Measurements from ENCODE around the gene ACBD4. TPM values are rescaled to one million over a fixed set of nuclear protein-coding genes. Genes with fewer than 3 reads are reported as not detected.
"Not testable (repeated sequence)": the region's sequence is repeated elsewhere in the genome, so short reads cannot be mapped to it uniquely, and the experiment has no call there.

ACBD4 gene
- total RNA-seq, 2 donors from 2014 or later = 18.8 to 23.3 TPM

DNA sequence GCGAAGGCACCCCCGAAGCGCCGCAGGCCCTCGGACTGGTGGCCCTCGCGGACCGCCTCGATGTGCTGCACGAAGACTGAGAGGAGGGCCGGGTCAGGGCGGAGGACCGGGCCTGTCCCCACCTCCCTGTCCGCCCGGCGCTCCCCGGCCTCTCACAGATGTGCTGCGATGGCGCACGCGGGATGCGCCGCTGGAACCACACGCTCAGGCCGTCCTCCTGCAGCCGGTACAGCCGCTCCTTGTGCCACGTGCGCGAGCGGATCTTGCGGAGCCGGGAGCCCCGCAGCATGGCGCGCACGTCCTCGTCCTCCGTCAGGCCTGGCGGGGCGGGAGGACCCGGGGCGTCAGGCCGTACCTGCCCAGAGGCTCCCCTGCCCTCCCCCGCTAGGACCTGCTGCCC is 14.4 kb upstream of the ACBD4 start:
- WGBS = 74% methylated on average over 44 of the region's 45 CpGs
- intact Hi-C loops (cut with DNase I) = no loop called here
- Histone ChIP-seq H3K36me3 (no peaks in the 10 kb centered on the region), H3K27me3 (replicated peaks; ENCODE audit: insufficient read depth) (no peaks in the 10 kb centered on the region), H3K4me1 (replicated peaks) (no peaks in the 10 kb centered on the region), H3K9me3 (no peaks in the 10 kb centered on the region), H3K27ac (no peak overlapping the region), H3K4me3 (no peak overlapping the region)
- TF ChIP-seq CTCF (IDR thresholded peaks at IDR 0.05) (no peak), POLR2A (IDR thresholded peaks at IDR 0.05) (no peak), POLR2AphosphoS5 (IDR thresholded peaks at IDR 0.05) (no peak)
- no peak for DNase-seq (ENCODE audit: low spot score)

DNA sequence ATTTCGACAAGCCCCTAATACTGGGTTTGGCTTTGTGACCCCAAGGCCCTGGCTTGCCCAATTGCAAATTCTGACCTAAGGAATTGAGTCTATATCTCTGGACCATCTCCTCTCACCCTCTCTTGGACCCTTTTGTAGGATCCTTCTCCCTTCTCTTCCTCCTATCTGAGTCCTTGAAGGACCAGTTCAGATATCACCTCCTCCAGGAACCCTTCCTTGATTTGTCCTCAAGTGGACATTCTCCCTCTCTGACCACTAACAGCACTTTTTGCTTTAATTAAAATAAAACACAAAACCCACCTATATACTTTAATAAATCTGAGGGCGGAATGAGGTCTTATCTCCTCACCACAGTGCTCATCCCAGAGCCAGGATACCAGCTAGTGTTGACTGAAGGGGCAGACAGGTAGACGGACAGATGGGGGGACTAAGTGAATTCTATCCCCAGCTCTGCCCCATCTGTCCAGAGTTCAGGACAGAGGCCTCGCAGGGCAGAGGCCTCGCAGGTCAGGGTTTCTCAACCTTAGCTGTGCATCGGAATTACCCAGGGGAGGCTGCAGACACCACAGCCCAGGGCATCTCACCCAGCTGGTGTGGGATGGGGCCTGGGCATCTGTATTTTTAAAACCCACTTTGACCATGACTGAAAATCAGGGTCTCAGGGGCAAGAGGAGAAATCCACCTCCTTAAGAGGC is 12.3 kb upstream of the ACBD4 start:
- WGBS = 93% methylated on average over 6 of the region's 6 CpGs
- TF ChIP-seq POLR2A (IDR thresholded peaks at IDR 0.05) (no peak), POLR2AphosphoS5 (IDR thresholded peaks at IDR 0.05) (no peak), CTCF (IDR thresholded peaks at IDR 0.05) (no peak)
- intact Hi-C loops (cut with DNase I) = no loop called here
- H3K4me3 ChIP-seq = no peak overlapping the region
- H3K9me3 ChIP-seq = no peaks in the 10 kb centered on the region
- no peak overlapping the region for H3K27ac ChIP-seq
- no peaks in the 10 kb centered on the region for H3K36me3 ChIP-seq
- H3K4me1 ChIP-seq (replicated peaks) = peaks cover 2% of the 10 kb centered on the region
- DNase-seq (ENCODE audit: low spot score) = no peak
- H3K27me3 ChIP-seq (replicated peaks; ENCODE audit: insufficient read depth) = no peaks in the 10 kb centered on the region

GRCh38 chr17:45123930-45124796 is 11.3 kb upstream of the ACBD4 start:
- Histone ChIP-seq H3K4me3 (no peak overlapping the region), H3K27me3 (replicated peaks; ENCODE audit: insufficient read depth) (no peaks in the 10 kb centered on the region), H3K9me3 (no peaks in the 10 kb centered on the region), H3K4me1 (replicated peaks) (peaks cover 5% of the 10 kb centered on the region), H3K36me3 (no peaks in the 10 kb centered on the region), H3K27ac (no peak overlapping the region)
- DNase-seq (ENCODE audit: low spot score) = no peak
- TF ChIP-seq POLR2A (IDR thresholded peaks at IDR 0.05) = peak; percentile 38
- no peak for TF ChIP-seq POLR2AphosphoS5 (IDR thresholded peaks at IDR 0.05)
- intact Hi-C loops (cut with DNase I) = no loop called here
- 67% methylated on average over 14 of the region's 15 CpGs for WGBS

- H3K4me3 ChIP-seq; H3K4me1 ChIP-seq (replicated peaks): not testable (repeated sequence)
- WGBS = 52% methylated on average over 5 of the region's 5 CpGs
Measured at GRCh38 chr17:45124797-45125122, 10.7 kb upstream of the ACBD4 start.

GRCh38 chr17:45125509-45125908 is 10.0 kb upstream of the ACBD4 start:
- DNase-seq (ENCODE audit: low spot score) = no peak
- 97% methylated on average over 8 of the region's 8 CpGs for WGBS
- H3K9me3 ChIP-seq = no peaks in the 10 kb centered on the region
- intact Hi-C loops (cut with DNase I) = no loop called here
- no peak overlapping the region for H3K27ac ChIP-seq
- no peaks in the 10 kb centered on the region for H3K36me3 ChIP-seq
- H3K27me3 ChIP-seq (replicated peaks; ENCODE audit: insufficient read depth) = no peaks in the 10 kb centered on the region
- TF ChIP-seq CTCF (IDR thresholded peaks at IDR 0.05) = no peak
- TF ChIP-seq POLR2AphosphoS5 (IDR thresholded peaks at IDR 0.05) = no peak
- no peak for TF ChIP-seq POLR2A (IDR thresholded peaks at IDR 0.05)
- H3K4me3 ChIP-seq = no peak overlapping the region
- peaks cover 5% of the 10 kb centered on the region for H3K4me1 ChIP-seq (replicated peaks)

More at GRCh38 chr17:45124797-45125122, 10.7 kb upstream of the ACBD4 start:
- H3K27ac ChIP-seq; H3K27me3 ChIP-seq (replicated peaks; ENCODE audit: insufficient read depth); H3K36me3 ChIP-seq; H3K9me3 ChIP-seq; intact Hi-C loops (cut with DNase I); DNase-seq (ENCODE audit: low spot score): not testable (repeated sequence)

Measured in prostate gland (tissue), 2 donors.